Activated naive CD4-positive, alpha-beta T cell (primary cell): Measurements from ENCODE around the gene HPS1.

ENCODE experiments used
- DNase-seq, 4 experiments: peaks; one replicate each; lab custom pipeline; 2025; lab: John Stamatoyannopoulos, UW

HPS1 gene

DNA sequence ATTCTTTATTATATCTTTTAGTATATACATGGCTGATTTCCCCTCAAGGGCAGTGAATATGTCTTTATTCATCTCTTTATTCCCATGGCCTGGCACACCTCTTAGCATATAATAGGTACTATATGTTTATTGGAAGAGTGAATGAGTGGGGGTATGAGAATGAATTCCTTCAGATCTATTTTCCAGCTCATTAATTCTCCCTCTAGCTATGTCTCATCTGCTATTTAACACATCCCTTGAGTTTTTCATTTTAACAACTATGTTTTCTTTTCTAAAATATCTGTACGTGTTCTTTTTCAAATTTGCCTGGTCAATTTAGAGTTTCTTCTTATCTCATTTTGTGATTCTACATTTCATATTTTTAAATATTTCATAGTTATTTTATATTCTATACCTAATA lies 14.4 kb downstream of the HPS1 start:
- DNase-seq, result no peak

DNA sequence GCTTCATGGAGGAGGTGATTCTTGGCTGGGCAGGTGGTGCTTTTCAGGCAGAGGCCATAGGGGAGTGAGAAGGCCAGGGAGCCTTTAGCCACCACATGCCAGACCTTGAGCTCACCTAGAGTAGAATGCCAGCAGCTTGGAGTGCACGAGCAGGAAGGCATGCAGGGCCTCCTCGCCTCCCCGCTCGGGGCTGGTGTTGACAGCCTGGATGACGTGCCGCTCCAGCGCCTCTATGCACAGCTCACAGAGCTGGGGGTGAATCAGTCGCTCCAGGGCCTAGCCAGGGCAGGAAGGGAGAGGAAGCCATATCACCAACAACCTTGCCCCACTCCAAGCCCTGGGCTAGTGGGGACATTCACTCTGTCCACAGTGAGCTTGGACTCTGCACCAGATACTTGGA lies 15.7 kb downstream of the HPS1 start:
- no peak for DNase-seq

DNA sequence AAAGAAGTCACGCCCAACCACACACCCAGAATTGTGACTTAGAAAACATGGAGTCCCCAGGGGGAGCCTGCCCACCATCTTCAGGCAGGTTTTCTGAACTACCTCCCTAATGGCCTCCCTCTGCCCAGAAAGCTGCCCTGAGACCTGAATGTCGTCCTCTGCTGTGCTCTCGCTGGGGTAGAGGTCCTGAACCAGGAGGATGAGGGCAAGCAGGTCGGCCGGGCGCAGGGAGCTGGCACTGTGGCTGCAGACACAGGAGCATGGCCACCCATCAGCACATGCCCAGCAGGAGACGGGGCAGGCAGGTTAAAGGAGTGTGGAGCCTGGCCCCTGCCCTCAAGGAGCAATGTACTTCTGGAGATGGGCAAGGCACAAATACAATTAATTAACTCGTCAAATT lies 16.3 kb downstream of the HPS1 start:
- no peak for DNase-seq

DNA sequence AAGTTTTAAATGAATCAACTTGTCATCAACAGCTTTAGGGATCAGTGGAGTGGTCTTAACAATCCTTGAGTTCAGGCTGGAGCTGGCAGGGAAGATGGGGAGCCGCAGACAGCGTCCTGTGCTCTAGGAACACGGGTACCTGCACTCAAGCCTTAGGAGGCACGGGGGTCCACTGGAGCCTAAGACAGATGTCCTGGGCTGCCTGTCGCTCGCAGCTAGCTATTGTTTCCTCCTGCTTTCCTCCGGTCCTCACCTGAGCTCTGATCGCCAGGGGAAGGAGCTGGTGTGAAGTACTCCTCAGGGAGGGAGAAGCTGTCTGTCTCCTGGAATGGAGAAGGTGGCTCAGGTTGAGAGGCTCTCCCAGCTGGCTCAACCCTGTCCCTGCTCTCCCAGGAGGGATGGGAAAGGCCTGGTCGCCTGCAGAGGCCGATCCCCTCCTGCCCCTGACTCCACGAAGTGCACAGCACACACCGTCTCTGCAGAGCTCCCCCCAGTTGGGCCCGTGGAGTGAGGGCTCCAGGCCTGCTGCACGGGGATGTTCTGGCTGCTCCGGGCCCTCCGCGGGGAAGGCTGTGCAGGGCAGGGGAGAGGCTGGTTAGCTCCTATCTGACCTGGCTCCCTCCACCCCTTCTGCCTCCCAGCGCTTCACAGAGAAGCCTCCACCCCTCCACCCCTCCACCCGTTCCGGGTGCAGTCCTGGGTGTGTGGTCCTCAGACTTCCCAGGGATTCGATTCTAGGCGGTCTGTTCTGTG lies 17.2 kb downstream of the HPS1 start:
- no peak for DNase-seq

DNA sequence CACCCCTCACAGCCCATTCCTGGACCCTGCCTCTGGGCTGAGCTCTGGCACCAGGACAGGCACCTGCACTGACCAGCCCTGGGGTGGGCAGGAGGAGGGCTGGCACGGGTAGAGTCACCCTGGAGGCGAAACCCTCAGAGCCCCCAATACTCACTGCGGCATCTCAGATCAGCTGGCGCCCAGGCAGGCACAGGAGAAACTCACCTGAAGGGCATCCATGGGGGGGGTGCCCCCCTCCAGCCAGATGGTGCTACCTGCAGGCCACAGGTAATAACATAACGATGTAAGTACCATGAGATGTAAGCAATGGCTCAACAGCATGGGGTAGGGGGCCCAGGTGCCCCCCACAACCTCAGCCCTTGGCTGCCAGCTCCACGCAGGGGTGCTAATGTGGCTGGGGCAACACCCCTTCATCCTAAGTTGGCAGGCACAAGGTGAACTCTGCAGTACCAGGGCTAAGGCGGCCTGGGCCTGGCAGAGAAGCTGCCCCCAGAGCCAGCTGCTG lies 19.7 kb downstream of the HPS1 start:
- no peak for DNase-seq

DNA sequence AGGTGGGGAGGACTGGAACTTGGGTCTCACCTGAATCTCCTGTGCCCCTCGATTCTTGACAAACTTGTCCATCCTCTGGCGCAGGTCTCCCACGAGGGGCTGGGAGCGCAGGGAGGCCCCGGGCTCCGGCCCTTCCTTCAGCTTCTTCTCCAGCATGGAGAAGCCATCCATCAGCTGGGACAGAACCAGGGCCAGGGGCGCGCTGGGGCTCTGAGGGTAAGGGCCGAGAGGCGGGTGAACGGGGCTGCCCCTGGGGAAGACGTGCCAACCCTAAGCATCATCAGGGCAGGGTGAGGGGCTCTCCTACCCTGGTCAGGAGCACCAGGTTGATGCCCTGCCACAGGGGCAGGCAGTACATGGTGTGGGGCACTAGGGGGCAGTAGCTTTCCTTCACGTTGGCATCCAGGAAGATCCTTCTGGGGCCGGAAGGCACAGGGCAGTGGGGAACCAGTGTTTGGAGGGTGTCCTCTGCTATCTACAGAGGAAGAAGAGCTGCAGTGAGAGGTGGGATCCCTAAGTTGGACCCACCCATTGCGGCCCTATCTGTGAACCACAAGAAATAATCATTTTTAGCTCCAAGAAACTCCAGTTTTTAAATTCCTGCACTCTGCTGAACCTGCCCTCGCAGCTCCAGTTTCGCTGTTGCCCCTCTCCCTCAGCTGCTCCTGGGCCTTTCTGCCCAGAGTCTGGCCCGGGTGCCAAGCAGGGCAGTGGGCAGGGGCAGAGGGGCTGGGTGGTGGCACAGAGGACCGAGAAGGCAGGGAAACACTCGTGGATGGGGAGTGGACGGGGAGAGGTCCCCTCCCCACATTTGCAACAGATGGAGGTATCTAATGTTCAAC lies 21.0 kb downstream of the HPS1 start:
- DNase-seq, result peak in 1 of 4 experiments; percentile 21

DNA sequence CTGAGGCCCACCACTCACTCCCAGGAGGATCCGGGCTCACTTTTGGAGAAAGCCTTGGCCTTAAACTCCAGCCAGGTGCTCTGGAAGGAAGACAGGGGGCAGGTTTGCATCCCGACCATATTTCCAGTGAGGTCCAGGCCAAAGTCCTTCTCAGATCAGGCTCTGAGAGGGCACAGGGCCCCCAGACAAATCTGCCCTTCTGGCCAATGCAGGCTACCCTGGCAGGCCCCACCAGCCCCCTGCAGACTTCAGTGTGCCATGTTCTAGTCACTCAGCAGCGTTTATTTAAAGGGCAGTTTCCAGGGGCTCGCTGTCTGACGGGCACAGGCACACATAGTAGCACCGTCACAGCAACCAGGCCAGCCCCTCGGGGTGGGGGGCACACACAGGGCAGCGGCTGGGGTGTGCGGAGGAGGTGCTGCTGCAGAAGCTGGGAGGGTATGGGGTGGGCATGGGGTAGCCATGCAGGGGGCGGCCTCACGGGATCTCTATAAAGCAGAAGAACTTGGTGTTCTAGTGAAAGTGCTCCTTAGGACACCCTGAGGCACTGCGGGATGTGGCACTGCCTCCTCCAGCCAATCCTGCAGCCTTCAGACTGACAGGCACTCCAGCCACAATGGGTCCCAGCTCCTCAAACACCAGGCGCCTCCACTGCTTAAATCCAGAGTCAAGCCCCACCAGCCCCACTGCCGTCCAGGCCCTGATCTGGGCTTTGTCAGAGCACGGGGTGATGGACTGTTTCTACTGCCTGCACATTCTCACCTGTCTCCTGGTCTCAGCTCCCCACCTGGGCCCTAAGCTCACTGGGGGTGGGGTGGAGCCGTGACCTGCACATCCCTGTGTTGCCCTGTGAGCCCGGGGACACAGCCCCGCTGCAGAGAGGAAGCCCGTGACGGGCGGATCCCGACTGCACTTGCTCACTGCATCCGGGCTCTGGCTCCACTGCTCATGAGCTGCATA lies 22.2 kb downstream of the HPS1 start:
- no peak for DNase-seq

DNA sequence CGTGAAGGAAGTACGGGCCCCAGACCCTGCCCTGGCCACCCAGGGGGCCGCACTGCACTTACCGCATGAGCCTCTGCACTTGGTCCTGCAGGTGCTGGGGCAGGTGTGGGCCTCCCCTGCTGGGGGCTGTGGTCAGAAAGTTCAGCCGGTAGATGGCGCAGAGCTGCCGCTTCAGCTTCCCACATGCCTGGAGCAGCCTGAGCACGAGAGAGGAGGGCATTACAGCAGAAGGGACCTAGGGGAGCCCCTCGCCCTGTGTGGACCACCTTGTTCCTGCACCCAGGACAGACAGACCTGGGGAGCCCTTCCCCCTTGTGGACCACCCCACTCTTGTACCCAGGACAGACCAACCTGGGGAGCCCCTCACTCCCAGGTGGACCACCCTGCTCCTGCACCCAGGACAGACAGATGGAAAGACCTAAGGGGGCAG lies 23.0 kb downstream of the HPS1 start:
- no peak for DNase-seq

DNA sequence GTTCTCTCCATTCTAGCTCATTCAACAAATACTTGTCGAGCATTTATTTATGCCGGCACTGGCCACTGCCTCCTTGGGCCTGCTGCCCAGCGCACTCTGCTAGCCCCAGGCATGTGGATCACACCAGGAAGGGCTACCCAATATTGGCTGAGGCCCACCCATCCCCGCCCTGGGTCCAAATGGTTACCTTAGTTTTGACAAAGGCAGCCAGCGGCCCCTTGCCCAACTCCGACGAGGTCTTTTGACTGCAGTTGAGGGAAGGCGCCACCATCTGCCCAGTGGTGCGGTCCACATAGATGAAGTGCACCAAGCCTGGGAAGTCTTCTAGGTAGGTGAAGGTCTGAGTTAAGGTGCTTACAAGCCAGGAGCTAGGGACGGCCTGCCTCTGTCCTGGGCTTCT lies 24.6 kb downstream of the HPS1 start:
- DNase-seq, result no peak

DNA sequence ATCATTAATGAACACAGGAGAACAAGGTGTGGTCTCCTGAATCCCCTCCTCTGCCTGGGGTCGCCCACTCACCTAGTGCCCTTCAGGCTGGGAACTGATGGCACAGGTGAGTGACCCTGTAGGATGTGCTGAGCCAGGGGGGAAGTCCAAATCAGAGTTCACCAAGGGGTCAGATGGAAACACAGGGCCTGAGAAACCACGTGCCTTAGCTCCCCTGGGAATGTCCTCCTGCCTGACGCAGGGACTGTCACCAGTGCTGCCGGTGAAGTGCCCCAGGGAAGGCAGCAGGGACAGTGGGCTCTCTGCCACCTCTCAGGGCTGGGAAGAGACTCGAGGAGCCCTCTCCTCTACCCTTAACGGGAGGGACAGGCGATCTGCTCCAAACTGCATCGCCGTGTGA lies 25.9 kb downstream of the HPS1 start:
- DNase-seq, result no peak

DNA sequence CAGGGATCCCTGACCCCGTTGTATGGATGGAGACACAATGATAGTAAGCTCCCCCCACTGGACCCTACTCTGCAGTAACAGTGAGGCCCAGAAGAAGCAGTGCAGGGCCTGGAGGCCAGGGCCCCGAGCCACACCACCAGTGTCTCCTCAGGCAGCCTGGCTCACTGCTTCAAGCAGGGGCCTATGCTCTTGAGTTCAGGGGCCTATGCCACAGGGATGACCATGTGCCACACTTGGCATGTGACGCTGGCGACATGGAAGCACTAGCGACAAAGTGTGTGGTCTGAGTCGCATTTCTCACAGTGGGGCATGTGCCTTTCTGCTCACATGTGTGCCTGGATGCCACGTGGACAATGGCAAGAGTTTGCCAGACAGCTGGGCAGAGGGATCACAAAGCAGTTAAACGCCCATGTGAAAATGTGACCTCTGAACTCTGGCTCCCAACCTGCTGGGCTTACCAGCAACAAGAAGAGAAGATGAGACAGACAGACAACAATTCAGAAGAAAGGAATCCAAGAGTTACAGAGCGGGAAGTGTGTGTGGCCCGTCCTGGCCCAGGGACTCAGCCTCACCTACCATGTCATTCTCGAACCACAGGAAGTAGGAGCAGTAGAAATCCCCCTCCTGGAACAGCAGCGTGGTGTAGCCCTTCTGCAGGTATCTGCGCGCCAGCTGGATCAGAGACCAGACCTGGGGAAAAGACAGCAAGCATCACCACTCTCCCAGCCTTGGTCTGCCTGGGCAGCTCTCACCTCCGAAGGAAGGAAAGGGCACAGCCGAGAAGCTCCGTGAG lies 27.1 kb downstream of the HPS1 start:
- DNase-seq, result no peak

DNA sequence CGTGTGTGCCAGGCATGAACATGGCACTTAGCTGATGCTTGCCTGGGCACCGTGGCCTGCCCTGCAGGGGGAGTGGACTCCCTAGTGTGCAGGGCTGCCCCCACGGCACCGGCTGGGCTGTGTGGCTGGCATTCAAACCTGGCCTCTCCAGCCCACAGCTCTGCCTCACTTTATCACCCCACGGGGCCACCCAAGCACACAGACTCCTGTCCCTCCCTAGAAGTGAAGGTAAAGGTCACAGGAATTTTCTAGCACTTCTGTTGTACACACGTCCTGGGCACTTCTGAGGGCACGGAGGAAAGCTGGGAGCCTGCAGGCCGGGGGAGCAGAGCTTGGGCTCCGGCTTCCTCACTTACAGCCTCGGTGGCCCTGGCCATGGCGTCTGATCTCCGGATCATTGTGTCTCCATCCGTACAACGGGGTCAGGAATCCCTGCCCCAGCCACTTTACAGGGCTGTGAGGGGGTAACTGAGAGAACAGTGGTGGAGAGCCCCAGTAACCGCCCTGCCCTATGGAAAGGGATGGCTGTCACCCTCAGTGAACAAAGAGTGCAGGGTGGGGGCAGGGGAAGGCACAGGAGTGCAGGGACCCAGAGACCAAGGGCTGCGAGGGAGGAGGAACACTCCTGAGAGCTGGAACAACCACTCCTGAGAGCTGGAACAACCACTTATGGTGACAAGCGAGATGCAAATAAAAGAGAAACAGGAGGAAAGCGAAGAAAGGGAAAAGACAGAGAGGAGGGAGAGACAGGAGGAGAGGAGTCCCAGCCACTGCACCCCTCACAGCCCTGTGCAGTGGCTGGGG lies 27.9 kb downstream of the HPS1 start:
- no peak for DNase-seq

DNA sequence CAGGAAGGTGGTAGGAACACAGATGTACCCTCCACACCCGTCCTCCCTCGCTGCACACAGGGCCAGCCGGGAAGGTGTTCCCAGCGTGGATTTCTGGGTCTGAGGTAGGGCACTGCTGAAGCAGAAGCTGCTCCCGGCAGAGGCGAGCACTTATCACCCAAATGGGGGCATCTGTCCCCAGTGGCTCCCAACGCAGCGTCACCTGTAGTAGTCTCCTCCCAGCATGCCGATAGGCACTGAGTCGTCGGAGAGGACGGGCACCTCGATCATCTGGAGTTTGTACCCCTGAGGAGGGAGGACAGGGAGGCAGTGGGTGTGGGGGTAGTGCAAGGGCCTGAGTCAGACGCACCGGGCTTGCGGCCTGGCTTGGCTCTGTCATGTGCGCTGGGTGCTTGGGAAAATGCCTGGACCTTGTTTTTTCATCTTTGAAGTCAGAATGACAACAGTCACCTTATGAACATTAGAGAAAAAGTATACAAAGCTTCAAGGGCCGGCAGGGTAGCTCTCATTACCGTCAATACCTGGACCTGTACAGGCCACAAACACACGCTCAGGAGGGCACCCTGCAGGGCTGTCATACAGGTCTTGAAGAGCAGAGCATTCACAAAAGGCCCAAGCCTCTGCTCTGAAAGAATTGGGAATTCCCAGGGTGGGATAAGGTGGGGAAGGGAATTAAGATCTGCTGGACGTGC lies 28.6 kb downstream of the HPS1 start:
- no peak for DNase-seq

DNA sequence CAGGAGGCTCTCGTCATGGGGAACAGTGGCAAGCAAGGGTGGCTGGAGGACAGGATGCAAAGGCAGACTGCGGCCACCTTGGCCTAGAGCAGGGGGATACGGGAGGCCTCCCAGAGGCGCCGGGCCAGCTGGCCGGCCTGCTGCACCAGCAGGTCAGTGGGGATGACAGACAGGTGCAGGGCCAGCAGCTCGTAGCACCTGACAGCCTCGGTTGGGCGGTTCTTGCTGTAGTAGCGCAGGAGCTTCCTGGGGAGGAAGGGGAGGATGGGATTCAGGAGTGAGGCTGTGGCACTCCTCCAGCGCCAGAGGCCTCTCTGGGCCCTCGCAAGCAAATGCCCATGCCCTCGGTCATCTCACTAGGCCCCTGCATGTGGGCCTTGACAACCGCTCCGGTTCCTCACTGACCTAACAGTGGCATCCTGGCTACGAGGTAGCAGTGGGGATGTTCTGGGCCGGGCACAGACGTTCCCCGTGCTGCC lies 29.2 kb downstream of the HPS1 start:
- no peak for DNase-seq

DNA sequence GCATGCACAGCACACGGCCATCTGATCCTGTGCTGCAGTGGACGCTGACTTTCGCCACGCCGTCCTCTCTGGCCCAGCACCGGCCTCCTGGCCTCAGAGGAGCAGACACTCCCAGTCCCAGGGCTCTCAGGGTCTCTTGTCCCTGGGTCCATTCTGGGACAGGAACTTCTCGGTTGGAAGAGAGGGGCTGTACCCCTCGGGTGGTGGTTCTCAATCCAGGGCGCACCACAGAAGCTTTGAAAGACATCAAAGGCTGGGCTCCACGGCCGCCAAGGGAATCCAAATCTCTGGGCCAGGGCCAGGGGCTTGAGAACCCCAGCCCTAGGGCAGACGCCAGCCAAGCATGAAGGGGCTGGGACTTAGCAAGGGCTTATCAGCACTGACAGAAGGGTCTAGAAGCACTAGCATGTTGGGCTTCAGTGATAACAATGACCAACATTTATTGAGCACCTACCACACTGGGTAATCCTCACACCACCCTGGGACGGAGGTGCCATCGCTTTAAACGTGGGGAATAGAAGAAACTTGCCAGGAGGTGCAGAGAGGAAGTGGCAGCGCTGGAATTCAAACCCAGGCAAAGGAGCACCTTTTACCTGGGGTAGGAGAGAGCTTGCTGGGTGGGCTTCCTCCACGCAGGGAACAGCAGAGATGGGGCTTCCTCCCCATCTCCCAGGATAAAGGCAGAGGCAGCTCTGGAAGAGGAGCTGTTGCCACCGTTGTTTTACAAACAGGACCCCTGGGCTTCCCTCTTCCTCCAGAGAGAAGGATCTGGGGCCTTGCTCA lies 29.9 kb downstream of the HPS1 start:
- DNase-seq, result no peak

DNA sequence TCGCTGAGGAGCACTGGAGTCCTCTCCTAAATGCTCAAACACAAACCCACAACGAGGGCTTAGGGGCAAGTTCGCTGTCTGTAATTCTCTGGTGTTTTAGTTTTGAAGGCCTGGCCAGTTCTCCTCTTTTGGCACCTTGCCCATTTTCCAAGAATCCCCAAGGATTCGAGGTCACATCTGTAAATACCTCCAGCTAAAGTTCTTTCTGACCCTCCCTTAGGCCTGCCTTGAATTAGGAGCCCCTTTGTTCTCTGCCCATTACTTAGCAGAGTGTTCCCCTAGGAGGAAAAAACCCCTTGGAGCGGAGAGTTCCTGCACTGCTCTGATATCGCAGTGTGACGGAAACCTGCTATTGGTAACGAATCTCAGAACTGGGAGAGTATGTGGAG lies 31.0 kb downstream of the HPS1 start:
- no peak for DNase-seq

DNA sequence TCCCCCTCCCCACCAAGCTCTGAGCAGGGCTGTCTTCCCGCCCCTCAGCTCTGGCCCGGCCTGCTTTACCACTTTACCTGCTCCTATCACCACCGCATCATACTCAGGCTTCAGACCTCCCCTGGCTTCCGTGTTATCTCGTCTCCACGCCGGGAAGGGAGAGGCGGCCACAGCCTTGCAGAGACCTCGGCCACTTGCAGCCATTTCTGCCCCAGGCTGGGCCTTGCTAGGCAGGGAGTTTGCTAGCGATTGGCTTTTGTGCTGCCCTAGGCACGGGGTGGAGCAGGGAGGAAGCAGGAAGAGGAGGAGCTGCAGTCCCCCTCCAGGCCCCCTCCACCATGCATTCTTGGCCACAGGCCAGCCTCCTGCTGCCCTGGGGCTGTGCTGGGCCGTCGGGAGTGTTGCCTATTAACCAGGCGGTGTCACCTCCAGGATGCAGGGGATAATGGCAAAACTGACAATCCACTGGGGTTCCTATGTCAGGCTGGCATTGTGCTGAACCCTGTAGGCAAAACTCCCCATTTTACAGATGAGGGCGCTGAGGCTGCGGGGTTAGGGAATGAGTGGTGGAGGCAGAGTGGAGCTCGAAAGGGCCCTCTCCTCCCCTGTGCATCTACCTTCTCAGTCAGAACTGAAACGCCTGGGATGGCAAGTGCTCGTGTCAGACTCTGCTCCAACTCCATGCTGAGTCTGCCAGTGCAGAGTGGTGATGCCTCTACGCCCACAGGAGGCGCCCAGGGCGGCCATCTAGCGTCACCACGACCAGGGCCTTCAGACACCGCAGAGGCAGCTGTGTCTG lies 31.6 kb downstream of the HPS1 start, which contains the start of gene PYROXD2:
PYROXD2 (minus strand) TSS at position 251 of the 799 bp plus-strand sequence; CDS start at position 204, 47 bp downstream.
- DNase-seq, result peak in 2 of 4 experiments; percentile 32 to 45

DNA sequence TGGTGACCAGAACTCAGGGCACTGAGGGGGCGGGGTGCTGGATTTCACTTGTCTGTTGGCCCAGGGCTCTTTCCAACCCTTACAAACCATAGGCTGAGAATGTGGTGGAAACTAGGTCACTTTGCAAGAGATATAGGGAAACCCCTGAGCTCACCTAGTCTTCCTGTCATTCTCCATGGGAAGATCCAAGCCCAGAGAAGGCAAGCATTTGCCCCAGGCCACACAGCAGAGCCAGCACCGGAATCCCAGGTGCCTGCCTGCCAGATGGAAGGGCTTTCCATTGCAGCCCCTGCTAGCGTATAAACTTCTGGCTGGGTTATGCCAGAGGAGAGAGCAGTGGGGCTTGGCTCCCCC lies 32.2 kb downstream of the HPS1 start:
- DNase-seq, result no peak
